ENCODE data around the gene PLXNA2.

Gene PLXNA2

DNA sequence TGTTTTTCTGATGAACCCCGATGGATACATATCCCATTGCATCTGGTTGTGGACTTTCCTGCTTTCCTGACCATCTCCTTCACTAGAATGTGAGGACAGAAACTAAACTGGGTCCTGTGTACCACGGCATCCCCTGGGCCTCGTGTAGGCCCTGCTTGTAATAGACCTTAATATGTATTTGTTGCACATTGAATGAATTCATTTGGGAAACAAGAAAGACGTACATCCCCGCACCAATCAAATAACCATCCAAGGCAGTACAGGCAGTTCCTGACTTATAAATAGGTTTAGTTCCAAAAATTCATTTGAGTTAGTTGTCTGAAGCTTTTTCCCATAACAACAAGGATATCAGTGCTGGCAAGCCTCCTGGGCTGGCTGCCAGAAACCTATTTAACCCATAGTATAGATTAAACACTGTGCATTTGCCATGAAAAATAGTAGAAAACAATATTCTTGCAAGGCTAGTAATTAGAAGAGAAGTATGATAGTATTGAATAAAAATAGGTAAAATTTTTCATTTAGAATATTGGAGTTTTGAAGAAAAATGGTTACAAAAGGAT lies 251.4 kb downstream of the PLXNA2 start:
- DNase-seq: no peak

DNA sequence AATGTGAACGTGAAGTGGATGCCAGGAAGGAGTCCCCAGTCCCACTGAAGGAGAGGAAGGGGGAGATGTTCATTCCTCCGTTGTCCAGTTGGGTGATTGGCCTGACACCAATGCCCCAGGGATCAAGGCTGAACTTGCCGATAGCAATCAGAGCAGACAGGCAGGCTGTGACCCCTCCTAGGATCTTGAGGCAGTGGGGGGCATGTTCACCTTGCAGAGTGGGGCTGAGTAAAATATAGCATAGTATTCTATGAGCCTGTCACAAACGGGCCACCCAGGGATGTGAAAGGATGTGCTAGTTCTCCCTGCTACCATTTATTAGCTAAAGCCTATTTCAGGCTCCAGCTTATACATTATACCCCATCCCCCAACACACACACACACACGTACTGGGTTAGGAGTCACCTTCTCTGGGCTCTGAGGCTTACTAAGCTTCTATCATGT lies 252.6 kb downstream of the PLXNA2 start:
- no peak for DNase-seq

DNA sequence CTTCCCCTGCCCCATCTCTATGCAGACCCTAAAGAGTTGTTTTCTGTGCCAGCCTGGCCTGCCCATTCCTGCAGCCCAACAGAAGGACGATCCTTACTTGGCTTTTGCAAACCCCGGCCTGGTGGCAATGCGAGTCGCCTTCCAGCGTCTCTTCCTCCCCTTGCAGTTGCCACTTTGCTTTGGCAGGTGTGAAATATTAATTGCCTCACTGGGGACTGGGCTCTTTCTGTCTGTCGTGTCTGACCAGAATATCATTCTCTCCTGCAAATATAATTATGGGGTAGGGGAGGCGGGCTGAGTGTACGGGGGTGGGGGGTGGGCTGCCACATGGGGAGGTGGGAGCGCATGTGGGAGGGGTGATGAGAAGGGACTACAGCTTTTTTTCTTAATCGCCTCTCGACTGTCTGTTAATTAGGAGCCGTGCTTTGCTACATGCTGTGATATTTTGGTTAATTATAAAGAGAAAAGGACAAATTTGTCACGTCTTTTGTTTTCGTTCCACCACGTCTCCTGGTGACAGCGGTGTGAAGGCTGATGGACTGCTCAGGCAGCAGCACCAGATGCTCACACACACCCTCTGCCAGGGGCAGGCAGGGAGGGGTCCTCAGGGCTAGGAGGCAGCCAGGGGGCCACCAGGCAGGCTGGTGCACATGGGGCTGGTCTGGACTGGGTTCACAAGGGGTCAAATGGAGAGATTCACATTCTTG lies 253.2 kb downstream of the PLXNA2 start:
- DNase-seq: no peak

DNA sequence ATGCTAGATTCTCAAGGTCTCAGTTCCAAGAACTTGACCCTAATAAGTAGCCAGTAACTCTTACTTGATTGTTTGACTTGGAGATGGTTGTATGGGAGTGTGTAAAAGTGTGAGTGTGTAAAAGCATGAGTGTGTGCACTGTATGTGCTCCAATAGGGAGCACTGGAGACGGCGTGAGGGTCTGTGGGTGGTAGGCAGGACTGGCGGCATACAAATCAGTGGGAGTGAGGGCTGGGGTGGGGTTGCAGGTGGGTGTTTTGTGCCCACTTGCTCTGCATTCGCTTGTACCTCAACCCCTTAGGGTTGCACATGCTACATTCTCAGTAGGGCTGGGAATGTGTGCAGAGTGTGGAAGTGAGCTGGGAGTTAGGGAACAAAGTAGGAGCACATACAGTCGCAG lies 253.7 kb downstream of the PLXNA2 start:
- DNase-seq: no peak

DNA sequence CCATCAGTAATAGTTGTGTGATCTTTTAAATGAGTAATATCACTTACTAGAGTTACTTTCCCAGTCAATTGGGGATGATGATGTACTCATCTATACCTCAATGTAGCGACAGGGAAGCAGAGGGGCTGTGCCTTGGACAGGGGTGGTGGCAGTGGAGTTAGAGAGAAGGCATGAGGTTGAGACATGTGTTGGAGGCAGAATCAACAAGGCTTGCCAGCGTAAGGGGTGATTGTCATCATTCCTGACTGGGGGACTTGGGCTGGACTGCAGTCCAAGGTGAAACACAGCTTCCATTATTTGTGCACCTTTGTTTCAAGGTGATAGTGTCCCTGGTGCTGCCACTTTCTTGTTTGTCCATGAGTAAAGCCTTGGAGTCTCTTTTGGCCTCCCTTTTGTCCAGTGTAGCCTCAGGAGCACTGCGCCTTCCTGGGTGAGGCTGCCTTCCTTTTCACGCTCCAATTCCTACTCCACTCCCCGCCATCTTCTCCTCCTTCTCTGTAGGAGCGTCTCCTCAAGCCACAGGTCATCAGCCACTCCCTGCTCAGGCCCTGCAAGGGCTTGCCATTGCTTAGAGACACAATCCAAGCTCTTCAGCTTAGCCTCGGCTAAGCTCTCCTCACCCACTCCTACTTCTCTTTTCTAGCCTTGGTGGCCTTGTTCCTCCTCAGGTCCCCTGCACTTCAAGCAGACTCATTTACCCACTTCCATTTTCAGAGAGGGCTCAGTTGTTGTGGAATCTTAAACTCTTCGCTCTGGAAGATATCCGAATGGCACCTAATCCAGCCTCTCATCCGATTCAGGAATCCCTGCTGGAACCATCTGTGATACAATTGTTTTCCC lies 255.6 kb downstream of the PLXNA2 start:
- DNase-seq: no peak

DNA sequence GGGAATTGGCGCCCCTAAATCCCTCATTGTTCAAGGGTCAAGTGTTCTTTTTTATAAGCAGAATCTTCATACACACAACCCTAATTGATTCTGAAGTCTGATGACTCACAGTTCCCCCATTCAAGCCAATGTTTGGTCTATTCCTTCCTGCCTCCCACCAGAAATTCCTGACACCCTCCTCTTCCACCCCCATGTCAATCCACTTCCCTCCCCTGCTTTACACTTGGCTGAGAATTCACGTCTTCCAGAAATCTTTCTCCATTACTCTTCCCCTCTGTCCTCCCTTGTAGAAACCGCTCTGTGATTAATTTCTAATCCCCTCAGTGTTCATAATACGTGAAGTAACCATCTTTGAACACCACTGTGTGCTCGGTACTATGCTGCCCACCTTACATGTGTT lies 257.0 kb downstream of the PLXNA2 start:
- DNase-seq: no peak

DNA sequence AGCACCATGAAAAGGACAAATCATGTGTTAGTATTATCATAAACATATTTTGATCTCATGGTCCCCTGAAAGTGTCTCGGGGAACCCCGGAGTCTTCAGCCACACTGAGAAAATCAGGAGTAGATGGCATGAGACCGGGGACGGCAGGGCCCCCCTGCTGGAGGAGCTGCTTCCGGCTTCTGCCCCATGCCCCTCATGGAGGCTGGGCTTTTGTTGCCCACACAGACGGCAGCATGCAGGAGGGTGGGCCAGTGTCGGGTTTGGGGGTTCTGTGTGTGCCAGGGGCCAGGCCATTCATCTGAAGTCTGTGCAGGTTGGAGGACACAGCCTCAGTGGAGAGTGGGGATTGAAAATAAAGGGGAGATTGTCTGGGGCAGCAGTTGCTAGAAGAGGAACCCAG lies 258.2 kb downstream of the PLXNA2 start:
- no peak for DNase-seq

DNA sequence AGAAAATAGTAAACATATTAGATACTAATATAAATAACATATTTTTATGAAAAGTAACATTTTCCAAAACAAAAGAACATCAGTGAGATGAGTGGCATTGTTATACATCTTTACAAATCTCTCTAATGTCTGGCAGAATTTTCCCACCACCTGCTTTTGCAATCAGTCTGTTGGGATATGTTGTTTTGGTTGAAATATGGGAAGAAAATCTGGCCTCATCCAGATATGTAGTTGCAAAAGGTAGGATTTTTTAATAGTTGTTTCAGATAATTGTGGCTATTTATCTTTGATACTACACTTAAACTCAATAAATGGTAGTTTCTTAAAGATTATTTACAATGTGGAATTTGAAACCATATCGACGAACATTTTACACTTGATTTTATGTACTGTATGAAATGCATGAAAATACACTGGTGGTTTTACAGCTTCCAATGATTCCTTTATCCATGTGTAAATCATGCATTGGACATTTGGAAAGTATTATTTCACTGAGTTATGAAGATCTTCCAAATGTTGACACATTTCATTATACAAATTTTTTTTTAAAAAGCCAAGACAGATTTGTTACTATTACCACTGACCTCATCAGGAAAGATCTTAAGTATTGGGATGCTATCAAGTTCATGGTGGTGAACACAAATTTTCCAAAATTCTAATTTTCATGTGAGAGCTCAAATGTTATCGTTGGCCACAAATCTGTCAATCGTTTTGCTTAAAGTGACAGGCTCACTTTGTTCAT lies 259.2 kb downstream of the PLXNA2 start:
- DNase-seq: no peak

DNA sequence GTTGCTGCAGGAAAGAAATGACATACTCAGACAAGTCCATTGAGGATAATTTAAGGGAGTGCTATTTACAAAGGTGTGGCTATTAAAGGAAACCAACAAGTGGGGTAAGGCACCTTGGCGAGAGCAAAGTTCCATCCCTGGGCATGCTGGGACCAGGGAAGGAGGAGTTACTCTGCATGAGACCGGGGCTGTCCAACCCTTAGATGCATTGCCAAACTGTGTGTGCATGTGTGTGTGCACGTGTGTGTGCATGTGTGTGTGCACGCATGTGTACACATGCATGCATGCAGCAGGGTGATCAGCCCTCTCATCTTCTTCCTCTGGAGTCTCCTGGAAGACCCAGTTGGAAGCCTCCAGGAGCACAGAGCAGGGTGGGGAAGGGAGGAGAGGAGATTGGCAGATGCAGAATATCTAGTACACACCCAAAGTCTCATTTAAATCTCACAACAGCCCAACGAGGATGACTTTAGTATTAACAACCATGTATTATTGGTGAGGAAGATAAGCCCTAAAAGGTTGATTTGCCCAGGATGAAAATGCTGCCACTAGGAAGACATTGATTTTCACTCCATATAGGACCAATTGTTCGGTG lies 261.0 kb downstream of the PLXNA2 start:
- no peak for DNase-seq

DNA sequence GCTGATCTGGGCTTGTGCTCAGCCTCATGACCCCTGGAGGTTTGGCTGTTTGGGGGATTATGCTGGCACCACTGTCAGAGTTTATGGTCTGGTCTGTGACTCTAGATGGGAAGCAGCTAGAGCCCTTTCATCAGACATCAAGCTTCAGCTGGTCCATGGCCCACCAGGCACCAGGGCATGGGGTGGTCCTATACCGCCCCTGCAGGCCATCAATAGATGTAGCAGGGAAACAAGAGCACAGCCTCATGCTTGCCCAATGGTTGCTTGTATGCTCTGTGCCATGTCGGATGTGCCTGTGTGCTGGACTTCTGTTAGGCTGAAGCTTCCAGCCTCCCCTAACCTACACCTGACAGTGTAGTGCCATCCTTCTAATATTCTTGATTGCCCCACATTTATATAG lies 262.2 kb downstream of the PLXNA2 start:
- no peak for DNase-seq

DNA sequence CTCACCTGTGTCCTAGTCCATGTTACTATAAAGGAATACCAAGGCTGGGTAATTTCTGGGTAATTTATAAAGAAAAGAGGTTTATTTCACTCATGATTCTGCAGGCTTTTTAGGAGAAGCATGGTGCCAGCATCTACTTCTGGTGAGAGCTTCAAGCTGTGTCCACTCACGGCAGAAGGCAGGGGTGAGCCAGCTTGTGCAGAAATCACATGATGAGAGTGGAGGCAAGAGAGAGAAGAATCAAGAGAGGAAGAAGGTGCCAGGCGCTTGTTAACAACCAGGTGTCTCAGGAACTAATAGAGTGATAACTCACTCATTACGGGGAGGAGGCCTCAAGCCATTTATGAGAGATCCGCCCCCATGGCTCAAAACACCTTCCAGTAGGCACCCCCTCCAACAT lies 265.7 kb downstream of the PLXNA2 start:
- peak in 1 of 14 donors; percentile 50 for DNase-seq

DNA sequence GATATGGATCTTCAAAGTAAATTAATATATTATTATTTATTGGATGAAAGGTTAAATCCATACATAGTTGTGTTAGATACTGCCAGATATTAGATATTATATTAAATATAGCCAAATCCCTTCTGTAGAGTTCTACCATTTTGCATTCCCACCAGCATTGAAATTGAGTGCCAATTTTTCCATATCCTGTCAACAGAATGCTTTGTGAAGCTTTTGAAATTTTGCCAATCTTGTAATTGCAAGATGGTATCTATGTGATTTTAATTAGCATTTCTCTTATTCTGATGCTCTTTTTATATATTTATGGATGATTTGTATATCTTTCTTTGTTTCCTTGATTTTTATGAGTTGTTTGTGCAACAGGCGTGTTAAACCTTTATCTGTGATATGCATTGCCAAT lies 266.3 kb downstream of the PLXNA2 start:
- DNase-seq: no peak

DNA sequence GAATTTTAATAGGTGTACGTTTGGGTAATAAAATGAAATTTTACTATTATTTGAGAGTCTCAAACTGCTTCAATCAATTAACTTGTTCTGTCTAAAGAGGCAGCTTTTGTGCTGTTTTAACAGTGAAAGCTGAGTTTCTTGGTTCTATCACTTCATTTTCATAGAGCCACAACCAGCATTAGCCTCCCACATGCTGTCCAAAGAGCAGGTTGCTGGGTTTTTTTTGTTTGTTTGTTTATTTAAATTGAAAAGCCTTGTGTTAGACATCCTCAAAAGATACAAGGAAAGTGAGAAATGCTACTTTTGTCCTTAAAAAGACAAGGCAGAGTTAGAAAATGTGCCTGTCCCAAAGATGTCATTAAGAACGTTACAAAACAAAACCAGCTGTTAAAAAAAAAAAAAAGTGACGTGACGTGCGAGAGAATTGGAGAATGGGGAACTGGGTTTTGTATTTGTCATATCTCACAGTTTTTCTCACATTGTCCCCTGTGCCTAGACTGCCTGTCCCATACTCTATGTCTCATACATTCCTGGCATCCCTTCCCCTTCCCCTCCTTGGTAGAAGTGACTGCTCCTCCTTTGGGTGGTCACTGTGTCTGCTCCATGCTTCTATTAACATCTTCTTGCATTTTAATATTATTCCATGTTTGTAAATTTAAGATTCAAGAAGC lies 270.2 kb downstream of the PLXNA2 start:
- no peak for DNase-seq

DNA sequence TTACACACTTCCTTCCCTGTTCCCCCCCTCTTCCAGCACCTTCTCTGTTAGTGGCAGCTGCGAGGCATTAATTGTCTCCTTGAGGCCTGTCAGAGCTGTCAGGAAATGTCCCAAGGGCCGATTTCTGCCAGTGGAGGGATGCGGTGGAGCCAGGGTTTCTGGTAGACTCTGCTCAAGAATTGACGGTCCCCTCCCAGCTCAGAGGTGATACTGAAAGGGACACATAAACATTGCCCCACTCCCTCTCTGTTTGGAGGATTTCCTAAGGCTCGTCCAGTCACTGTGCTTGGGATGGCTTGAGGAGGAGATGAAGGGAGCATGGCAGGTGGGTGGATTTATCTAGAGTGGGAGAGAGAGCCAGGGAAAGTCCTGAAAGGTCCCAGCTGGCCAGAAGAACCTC lies 271.8 kb downstream of the PLXNA2 start:
- DNase-seq: no peak

Data from C1 segment of cervical spinal cord (tissue), 14 donors.